Neural cell (in vitro differentiated cells): ENCODE results near the gene OGFOD2. TPM values are rescaled to one million over a fixed set of nuclear protein-coding genes. Genes with fewer than 3 reads are reported as not detected.

Source experiments
- H2AFZ ChIP-seq: fragments of 200-600, 300-800 bp; sonication (generic), shearing (Covaris generic); 2 replicates; pipeline ENCODE4 v1.6.0; 2014; ENCODE audit warnings: low read depth, mild to moderate bottlenecking, antibody characterized with exemption, low read length, moderate library complexity
- H3F3A ChIP-seq: fragments of 200-600 bp; shearing (Covaris generic); 2 replicates; pipeline ENCODE4 v1.6.1; 2016; ENCODE audit warnings: mild to moderate bottlenecking, moderate library complexity, mixed read lengths, antibody characterized with exemption, low read length; ENCODE audit not compliant: insufficient read depth, poor library complexity, severe bottlenecking
- H3K27ac ChIP-seq: fragments of 200-600, 300-800 bp; sonication (generic), shearing (Covaris generic); 2 replicates; pipeline ENCODE4 v1.5.1; 2014; ENCODE audit warnings: mild to moderate bottlenecking, low read length, moderate library complexity
- H3K27me3 ChIP-seq: fragments of 300-800, 200-600 bp; sonication (generic), shearing (Covaris generic); 2 replicates; pipeline ENCODE4 v1.6.0; 2014; ENCODE audit warnings: mild to moderate bottlenecking, low read depth, low read length, moderate library complexity; ENCODE audit not compliant: insufficient read depth
- H3K36me3 ChIP-seq: fragments of 300-800, 200-600 bp; sonication (generic), shearing (Covaris generic); 2 replicates; pipeline ENCODE4 v1.5.1; 2014; ENCODE audit warnings: mild to moderate bottlenecking, antibody characterized with exemption, low read length, moderate library complexity; ENCODE audit not compliant: insufficient read depth
- H3K4me2 ChIP-seq: fragments of 300-800, 200-600 bp; sonication (generic), shearing (Covaris generic); 2 replicates; pipeline ENCODE4 v1.6.0; 2014; ENCODE audit warnings: mild to moderate bottlenecking, low read length
- H3K4me3 ChIP-seq: fragments of 300-800, 200-600 bp; sonication (generic), shearing (Covaris generic); 2 replicates; pipeline ENCODE4 v1.5.1; 2014; ENCODE audit warnings: mild to moderate bottlenecking, low read length, moderate library complexity
- H3K79me2 ChIP-seq: fragments of 200-600 bp; shearing (Covaris generic); replicated peaks from 2 replicates; pipeline ENCODE4 v1.6.0; 2014; ENCODE audit warnings: mild to moderate bottlenecking, low read length, moderate library complexity; ENCODE audit not compliant: insufficient read depth
- H3K9ac ChIP-seq: fragments of 300-800, 200-600 bp; sonication (generic), shearing (Covaris generic); 2 replicates; pipeline ENCODE4 v1.6.1; 2016; ENCODE audit warnings: mild to moderate bottlenecking, low read length, mixed read lengths
- H3K9me2 ChIP-seq: fragments of 200-600 bp; shearing (Covaris generic); 2 replicates; pipeline ENCODE4 v1.6.1; 2016; ENCODE audit warnings: mild to moderate bottlenecking, low read length, mixed read lengths; ENCODE audit not compliant: insufficient read depth
- H3K9me3 ChIP-seq: fragments of 200-600, 300-800 bp; sonication (generic), shearing (Covaris generic); 2 replicates; pipeline ENCODE4 v1.6.1; 2016; ENCODE audit warnings: mild to moderate bottlenecking, mixed run types, low read length, moderate library complexity, mixed read lengths
- H4K20me1 ChIP-seq: fragments of 200-600 bp; shearing (Covaris generic); 2 replicates; pipeline ENCODE4 v1.6.1; 2016; ENCODE audit warnings: mild to moderate bottlenecking, mixed run types; ENCODE audit not compliant: insufficient read depth
- CTCF ChIP-seq: fragments of 450-650 bp; IDR thresholded peaks from 2 replicates; pipeline ENCODE4 v1.5.1; 2014; ENCODE audit warnings: antibody characterized with exemption, mild to moderate bottlenecking, moderate library complexity; ENCODE audit not compliant: poor library complexity, severe bottlenecking
- EP300 ChIP-seq: fragments of 450-650 bp; conservative IDR thresholded peaks from 2 replicates; pipeline ENCODE4 v1.6.1; 2014; ENCODE audit warnings: antibody characterized with exemption, mild to moderate bottlenecking, moderate library complexity; ENCODE audit not compliant: poor library complexity, severe bottlenecking
- EZH2 ChIP-seq: fragments of 200-600, 300-800 bp; shearing (Covaris generic), sonication (generic); IDR thresholded peaks from 2 replicates; pipeline ENCODE4 v1.6.1; 2014; ENCODE audit warnings: antibody characterized with exemption, low read length, borderline replicate concordance, mild to moderate bottlenecking; ENCODE audit not compliant: insufficient read depth, poor library complexity, severe bottlenecking
- MXI1 ChIP-seq: fragments of 450-650 bp; conservative IDR thresholded peaks from 2 replicates; pipeline ENCODE4 v1.6.1; 2014; ENCODE audit warnings: antibody characterized with exemption, mild to moderate bottlenecking; ENCODE audit not compliant: poor library complexity, severe bottlenecking
- POLR2AphosphoS5 ChIP-seq: IDR thresholded peaks from 2 replicates; pipeline ENCODE4 v1.6.1; 2012
- RAD21 ChIP-seq: fragments of 450-650 bp; conservative IDR thresholded peaks from 2 replicates; pipeline ENCODE4 v1.6.1; 2014; ENCODE audit warnings: antibody characterized with exemption, mild to moderate bottlenecking, moderate library complexity
- REST ChIP-seq: IDR thresholded peaks from 2 replicates; pipeline ENCODE4 v1.6.1; 2012; ENCODE audit warnings: borderline replicate concordance
- SMC3 ChIP-seq: fragments of 450-650 bp; conservative IDR thresholded peaks from 2 replicates; pipeline ENCODE4 v1.6.1; 2014; ENCODE audit warnings: antibody characterized with exemption, mild to moderate bottlenecking, moderate library complexity; ENCODE audit not compliant: poor library complexity
- TAF1 ChIP-seq: IDR thresholded peaks from 2 replicates; pipeline ENCODE4 v1.6.1; 2012; ENCODE audit warnings: low read depth
- polyA plus RNA-seq: library from polyadenylated mRNA; depleted of rRNA; stranded (reverse); fragments of >200 nt; gene quantifications from 2 replicates; pipeline ENCODE4 v1.2.3, GENCODE V29; 2014

OGFOD2 gene
- polyA plus RNA-seq, 1 donor from 2014 or later, result 27.8 TPM

GRCh38 chr12:122990961-122991622, 16.0 kb downstream of the OGFOD2 start:
- Histone ChIP-seq H3F3A (no peaks in the 10 kb centered on the region), H3K27me3 (no peaks in the 10 kb centered on the region), H3K79me2 (no peaks in the 10 kb centered on the region), H3K9ac (no peak overlapping the region), H3K9me3 (no peaks in the 10 kb centered on the region), H3K4me2 (no peak overlapping the region), H3K4me3 (no peak overlapping the region), H2AFZ (no peak overlapping the region), H4K20me1 (no peaks in the 10 kb centered on the region), H3K27ac (no peak overlapping the region), H3K36me3 (no peaks in the 10 kb centered on the region), H3K9me2 (no peaks in the 10 kb centered on the region)
- TF ChIP-seq SMC3, result no peak
- no peak for TF ChIP-seq POLR2AphosphoS5
- TF ChIP-seq CTCF, result no peak
- no peak for TF ChIP-seq MXI1
- TF ChIP-seq TAF1, result no peak
- TF ChIP-seq EZH2, result no peak
- no peak for TF ChIP-seq REST
- no peak for TF ChIP-seq EP300
- no peak for TF ChIP-seq RAD21

GRCh38 chr12:122991623-122992275, 16.7 kb downstream of the OGFOD2 start:
- Histone ChIP-seq H3K9me2 (no peaks in the 10 kb centered on the region), H3K27me3 (no peaks in the 10 kb centered on the region), H3K36me3 (no peaks in the 10 kb centered on the region)

More at GRCh38 chr12:122991623-122992275, 16.7 kb downstream of the OGFOD2 start:
- no peaks in the 10 kb centered on the region for H3K79me2 ChIP-seq
- H3K4me2 ChIP-seq, result no peak overlapping the region
- no peaks in the 10 kb centered on the region for H4K20me1 ChIP-seq
- H3K9me3 ChIP-seq, result no peaks in the 10 kb centered on the region
- H3K27ac ChIP-seq, result no peak overlapping the region
- no peak for TF ChIP-seq SMC3
- TF ChIP-seq CTCF, result no peak
- TF ChIP-seq POLR2AphosphoS5, result no peak
- TF ChIP-seq RAD21, result no peak
- no peak for TF ChIP-seq EP300
- TF ChIP-seq REST, result no peak
- TF ChIP-seq TAF1, result no peak
- no peak for TF ChIP-seq MXI1
- no peak for TF ChIP-seq EZH2
- no peak overlapping the region for H2AFZ ChIP-seq
- no peak overlapping the region for H3K9ac ChIP-seq
- H3K4me3 ChIP-seq, result no peak overlapping the region
- H3F3A ChIP-seq, result no peaks in the 10 kb centered on the region
